Lower leg skin (tissue), 4 donors: ENCODE results near the gene CCDC141. TPM values are rescaled to one million over a fixed set of nuclear protein-coding genes. Genes with fewer than 3 reads are reported as not detected.
"Not testable (repeated sequence)": the region's sequence is repeated elsewhere in the genome, so short reads cannot be mapped to it uniquely, and the experiment has no call there.

Experiments used
- DNase-seq, 2 donors: peaks; one replicate each; pipeline ENCODE4 v3.0.0-alpha.2; 2019; ENCODE audit warnings: low spot score in 2 of 2
- H3K4me3 ChIP-seq: fragments of 200-600 bp; sonication (generic); 2 replicates; pipeline ENCODE4 v1.5.1; 2017; ENCODE audit warnings: mild to moderate bottlenecking, low read depth; ENCODE audit not compliant: poor library complexity, severe bottlenecking
- CTCF ChIP-seq, 3 donors: fragments of 450-650 bp; IDR thresholded peaks; one replicate each; pipeline ENCODE4 v1.5.1; 2016; ENCODE audit warnings: antibody characterized with exemption in 3 of 3, mild to moderate bottlenecking in 3 of 3, moderate library complexity in 2 of 3
- POLR2A ChIP-seq, 2 donors: fragments of 450-650 bp; IDR thresholded peaks; one replicate each; pipeline ENCODE4 v1.6.1; 2016 to 2017; ENCODE audit warnings: antibody characterized with exemption in 2 of 2, mild to moderate bottlenecking in 1 of 2, moderate library complexity in 1 of 2
- WGBS, 2 donors: methylation state at CpG; one replicate each; pipeline ENCODE4 v1.1.5; 2018; 5-methylcytosine and 5-hydroxymethylcytosine counted together
- intact Hi-C: fragments of 100-400 bp; cut with DNase I; formaldehyde crosslinking; loops from one replicate; pipeline ENCODE4 v1.15.0; 2023; ENCODE audit warnings: low total_unique reads
- total RNA-seq, 4 donors: library from RNA; depleted of rRNA; stranded (reverse); fragments of >200 nt; gene quantifications; one replicate each; pipeline ENCODE4 v1.1.0, GENCODE V29; 2016

CCDC141 gene
- total RNA-seq, 4 donors from 2014 or later = 0.15 to 0.71 (median 0.17) TPM; not detected in 1

GRCh38 chr2:179068991-179069643 is 19.2 kb upstream of the CCDC141 start:
- 83 to 87% methylated on average over 2 of the region's 2 CpGs for WGBS, 2 donors
- intact Hi-C loops = no loop called here
- no peak for TF ChIP-seq POLR2A (IDR thresholded peaks at IDR 0.05)
- no peak for TF ChIP-seq CTCF (IDR thresholded peaks at IDR 0.05)

GRCh38 chr2:179059026-179059700 is 9.2 kb upstream of the CCDC141 start:
- TF ChIP-seq POLR2A (IDR thresholded peaks at IDR 0.05) = no peak
- TF ChIP-seq CTCF (IDR thresholded peaks at IDR 0.05) = no peak
- no peak overlapping the region for H3K4me3 ChIP-seq
- no peak for DNase-seq
- intact Hi-C loops = no loop called here
- 81 to 86% methylated on average over 2 of the region's 2 CpGs for WGBS, 2 donors

More at GRCh38 chr2:179068991-179069643, 19.2 kb upstream of the CCDC141 start:
- no peak for DNase-seq
- H3K4me3 ChIP-seq = no peak overlapping the region

DNA sequence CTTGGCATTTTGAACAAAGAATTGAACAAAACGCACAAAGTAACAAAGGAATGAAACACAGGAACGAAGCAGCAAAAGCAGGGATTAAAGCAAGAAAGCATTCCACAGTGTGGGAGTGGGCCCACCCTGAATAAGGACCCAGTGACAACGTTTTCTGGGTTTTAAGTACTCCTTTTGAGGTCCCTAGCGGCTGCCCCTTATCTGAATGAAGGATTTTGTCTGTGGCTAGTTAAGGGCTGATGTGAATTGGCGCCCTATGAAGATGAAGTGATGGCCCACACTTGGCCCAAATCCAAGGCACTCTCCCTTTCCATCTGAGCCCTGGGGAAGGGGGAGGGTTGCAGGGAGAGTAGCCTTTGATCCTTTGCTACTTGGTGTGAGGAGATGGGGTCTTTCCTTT is 7.8 kb upstream of the CCDC141 start:
- intact Hi-C loops = no loop called here
- DNase-seq = no peak
- H3K4me3 ChIP-seq = no peak overlapping the region
- no peak for TF ChIP-seq POLR2A (IDR thresholded peaks at IDR 0.05)
- no peak for TF ChIP-seq CTCF (IDR thresholded peaks at IDR 0.05)
- 77 to 80% methylated on average over 5 of the region's 5 CpGs for WGBS, 2 donors

- H3K4me3 ChIP-seq, intact Hi-C loops, DNase-seq: not testable (repeated sequence)
- 85 to 92% methylated on average over 3 of the region's 3 CpGs for WGBS, 2 donors
Observed at GRCh38 chr2:179053568-179053967, 3.6 kb upstream of the CCDC141 start.

GRCh38 chr2:179051250-179051649 is 1.3 kb upstream of the CCDC141 start:
- no peak for DNase-seq
- intact Hi-C loops = no loop called here
- H3K4me3 ChIP-seq = no peak overlapping the region
- WGBS, 2 donors = 53 to 66% methylated on average over 4 of the region's 4 CpGs
- TF ChIP-seq CTCF (IDR thresholded peaks at IDR 0.05) = no peak
- TF ChIP-seq POLR2A (IDR thresholded peaks at IDR 0.05) = no peak

DNA sequence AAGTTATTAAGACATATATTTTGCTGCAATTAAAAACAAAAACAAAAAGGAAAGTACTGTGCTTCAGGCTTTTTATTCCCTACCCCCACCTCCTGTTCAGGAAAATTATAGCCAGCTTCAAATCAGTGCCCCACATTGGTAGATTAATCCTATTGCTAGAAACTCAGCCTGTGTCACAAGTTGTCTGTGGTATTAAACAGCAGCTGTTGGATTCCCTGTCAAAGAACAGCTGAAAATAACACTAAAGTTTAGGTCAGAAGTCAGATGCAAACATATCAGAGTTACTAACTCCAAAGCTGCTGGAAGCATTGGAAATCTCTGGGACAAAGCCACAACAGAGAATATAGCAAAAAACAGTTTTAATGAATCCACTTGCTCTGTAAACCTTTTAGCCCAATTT is 818 bp upstream of the CCDC141 start:
- intact Hi-C loops = no loop called here
- DNase-seq = no peak
- TF ChIP-seq CTCF (IDR thresholded peaks at IDR 0.05) = no peak
- TF ChIP-seq POLR2A (IDR thresholded peaks at IDR 0.05) = no peak
- no peak overlapping the region for H3K4me3 ChIP-seq
